Myocyte (in vitro differentiated cells): Measurements from ENCODE around the gene ID1. TPM values are rescaled to one million over a fixed set of nuclear protein-coding genes. Genes with fewer than 3 reads are reported as not detected.

ENCODE experiments used
- DNase-seq: peaks from one replicate; pipeline ENCODE4 v3.0.0-alpha.2; 2012; ENCODE audit warnings: low read depth
- polyA plus RNA-seq: library from polyadenylated mRNA; unstranded; fragments of >200 nt; gene quantifications from one replicate; pipeline ENCODE4 v1.2.1, GENCODE V29; 2012; ENCODE audit warnings: missing spikeins
- total RNA-seq: library from RNA; depleted of rRNA; stranded (reverse); fragments of >200 nt; gene quantifications from 2 replicates; pipeline ENCODE4 v1.2.3, GENCODE V29; 2014

Gene ID1
- total RNA-seq: 6.7 and 8.9 TPM in 2 replicates
- 11.5 TPM for polyA plus RNA-seq

- peak; percentile 95 for DNase-seq
Measured at GRCh38 chr20:31605031-31605901, at the start of gene ID1. TSS of gene ID1 (plus strand) at chr20:31605289. CDS start at chr20:31605388, 99 bp downstream.

- DNase-seq: no peak
Measured at GRCh38 chr20:31559704-31560093, 45.4 kb upstream of the ID1 start.

- DNase-seq: peak; percentile 75
Measured at GRCh38 chr20:31560094-31560745, 44.9 kb upstream of the ID1 start.

GRCh38 chr20:31560746-31561598 is 44.1 kb upstream of the ID1 start:
- DNase-seq: peak; percentile 94

GRCh38 chr20:31562241-31562640 is 42.8 kb upstream of the ID1 start:
- no peak for DNase-seq

GRCh38 chr20:31564284-31564683 is 40.8 kb upstream of the ID1 start:
- DNase-seq: no peak

- DNase-seq: no peak
Measured at GRCh38 chr20:31565699-31566318, 39.3 kb upstream of the ID1 start.

GRCh38 chr20:31566319-31566657 is 38.8 kb upstream of the ID1 start:
- no peak for DNase-seq

- peak; percentile 65 for DNase-seq
Measured at GRCh38 chr20:31566658-31567379, 38.3 kb upstream of the ID1 start.

GRCh38 chr20:31567380-31567720 is 37.7 kb upstream of the ID1 start:
- no peak for DNase-seq

GRCh38 chr20:31568041-31568731 is 36.9 kb upstream of the ID1 start:
- no peak for DNase-seq

- DNase-seq: no peak
Measured at GRCh38 chr20:31568773-31569162, 36.3 kb upstream of the ID1 start.

GRCh38 chr20:31569163-31570020 is 35.7 kb upstream of the ID1 start:
- peak; percentile 65 for DNase-seq

GRCh38 chr20:31570021-31570463 is 35.0 kb upstream of the ID1 start:
- peak; percentile 63 for DNase-seq

- DNase-seq: peak; percentile 79
Measured at GRCh38 chr20:31570735-31571617, 34.1 kb upstream of the ID1 start.

GRCh38 chr20:31572042-31572700 is 32.9 kb upstream of the ID1 start:
- no peak for DNase-seq
